ENCODE results near the gene ESPL1. TPM values are rescaled to one million over a fixed set of nuclear protein-coding genes. Genes with fewer than 3 reads are reported as not detected.

ESPL1 gene
- total RNA-seq, 1 experiment from 2014 or later: 31.6 TPM

- no peaks in the 10 kb centered on the region for H3F3A ChIP-seq (ENCODE audit: low read length, unreplicated experiment)
- DNase-seq: no peak
- peaks cover 22% of the 10 kb centered on the region for H3K79me2 ChIP-seq (ENCODE audit: low read length)
- no peaks in the 10 kb centered on the region for H4K20me1 ChIP-seq (ENCODE audit: low read length)
- H3K27me3 ChIP-seq (ENCODE audit: low read length): no peaks in the 10 kb centered on the region
- POLR2A ChIA-PET (ENCODE audit: unreplicated experiment): no interaction called here
- H3K36me3 ChIP-seq (ENCODE audit: low read depth, low read length): peaks cover 4% of the 10 kb centered on the region; the same call in 1 of the 2 replicates
- ATAC-seq: no peak
- no peaks in the 10 kb centered on the region for H3K9me2 ChIP-seq (replicated peaks; ENCODE audit: low read length)
- no peak overlapping the region for H2AFZ ChIP-seq (ENCODE audit: low read length)
- no peak for TF ChIP-seq CTCF (conservative IDR thresholded peaks at IDR 0.05; ENCODE audit: low read depth, low read length)
- TF ChIP-seq EZH2phosphoT487 (IDR thresholded peaks at IDR 0.05; ENCODE audit: borderline replicate concordance, low read length): no peak
- TF ChIP-seq EZH2 (IDR thresholded peaks at IDR 0.05; ENCODE audit: low read length, unreplicated experiment): no peak
- H3K4me1 ChIP-seq (ENCODE audit: insufficient read depth, low read length): peaks cover 19% of the 10 kb centered on the region
- no peaks in the 10 kb centered on the region for H3K9me3 ChIP-seq (ENCODE audit: low read length)
- CTCF ChIA-PET: no interaction called here
- no peak overlapping the region for H3K9ac ChIP-seq (ENCODE audit: low read length)
- intact Hi-C loops (cut with micrococcal nuclease): no loop called here
- BruUV-seq (replicated peaks): no TSS peak
- H3K27ac ChIP-seq (ENCODE audit: low read length): no peak overlapping the region
- H3K4me2 ChIP-seq (ENCODE audit: low read length): no peak overlapping the region
- no peak overlapping the region for H3K4me3 ChIP-seq (ENCODE audit: low read length)
These were observed 13.1 kb upstream of the ESPL1 start for GRCh38 chr12:53254816-53255545.

- H3K4me1 ChIP-seq (ENCODE audit: insufficient read depth, low read length): peaks cover 17% of the 10 kb centered on the region
- H3K9ac ChIP-seq (ENCODE audit: low read length): no peak overlapping the region
- peaks cover 22% of the 10 kb centered on the region for H3K79me2 ChIP-seq (ENCODE audit: low read length)
- no TSS peak for BruUV-seq (replicated peaks)
- peaks cover 4% of the 10 kb centered on the region; the same call in 1 of the 2 replicates for H3K36me3 ChIP-seq (ENCODE audit: low read depth, low read length)
- no peaks in the 10 kb centered on the region for H3K9me3 ChIP-seq (ENCODE audit: low read length)
- ATAC-seq: no peak
- TF ChIP-seq EZH2phosphoT487 (IDR thresholded peaks at IDR 0.05; ENCODE audit: borderline replicate concordance, low read length) (no peak), EZH2 (IDR thresholded peaks at IDR 0.05; ENCODE audit: low read length, unreplicated experiment) (no peak), CTCF (conservative IDR thresholded peaks at IDR 0.05; ENCODE audit: low read depth, low read length) (no peak)
- no peaks in the 10 kb centered on the region for H4K20me1 ChIP-seq (ENCODE audit: low read length)
- no peak overlapping the region for H3K4me2 ChIP-seq (ENCODE audit: low read length)
- intact Hi-C loops (cut with micrococcal nuclease): no loop called here
- H3K27me3 ChIP-seq (ENCODE audit: low read length): no peaks in the 10 kb centered on the region
- no peak for DNase-seq
- no peak overlapping the region for H2AFZ ChIP-seq (ENCODE audit: low read length)
- ChIA-PET POLR2A (ENCODE audit: unreplicated experiment) (no interaction called here), CTCF (no interaction called here)
- H3K4me3 ChIP-seq (ENCODE audit: low read length): no peak overlapping the region
- H3K27ac ChIP-seq (ENCODE audit: low read length): no peak overlapping the region
- no peaks in the 10 kb centered on the region for H3F3A ChIP-seq (ENCODE audit: low read length, unreplicated experiment)
- no peaks in the 10 kb centered on the region for H3K9me2 ChIP-seq (replicated peaks; ENCODE audit: low read length)
These were observed 12.1 kb upstream of the ESPL1 start for GRCh38 chr12:53255996-53256395.

Data from PC-3 (cell line).